Ectodermal cell (in vitro differentiated cells): ENCODE results near the gene NHSL2.

ENCODE experiments used
- H3K27ac ChIP-seq: 2 replicates; pipeline ENCODE4 v1.7.0; 2013; ENCODE audit warnings: mild to moderate bottlenecking, low read depth, low read length; ENCODE audit not compliant: insufficient read depth, poor library complexity, severe bottlenecking
- H3K27me3 ChIP-seq: 2 replicates; pipeline ENCODE4 v1.7.0; 2013; ENCODE audit warnings: mild to moderate bottlenecking, low read length; ENCODE audit not compliant: insufficient read depth, control insufficient read depth, poor library complexity, severe bottlenecking
- H3K36me3 ChIP-seq: one replicate; pipeline ENCODE4 v1.7.0; 2013; ENCODE audit warnings: low read length; ENCODE audit not compliant: control insufficient read depth, insufficient read depth
- H3K4me1 ChIP-seq: one replicate; pipeline ENCODE4 v1.7.0; 2013; ENCODE audit warnings: low read length; ENCODE audit not compliant: control insufficient read depth, insufficient read depth
- H3K4me3 ChIP-seq: 2 replicates; pipeline ENCODE4 v1.7.0; 2013; ENCODE audit warnings: low read depth, low read length, control low read depth; ENCODE audit not compliant: insufficient read depth
- H3K9me3 ChIP-seq: 2 replicates; pipeline ENCODE4 v1.7.0; 2013; ENCODE audit warnings: mild to moderate bottlenecking, low read length, moderate library complexity; ENCODE audit not compliant: control insufficient read depth
- WGBS, 2 experiments: methylation state at CpG; one replicate each; pipeline ENCODE4 v1.1.7; 2013; ENCODE audit warnings: missing lambda C conversion rate in 2 of 2; 5-methylcytosine and 5-hydroxymethylcytosine counted together

The NHSL2 gene

DNA sequence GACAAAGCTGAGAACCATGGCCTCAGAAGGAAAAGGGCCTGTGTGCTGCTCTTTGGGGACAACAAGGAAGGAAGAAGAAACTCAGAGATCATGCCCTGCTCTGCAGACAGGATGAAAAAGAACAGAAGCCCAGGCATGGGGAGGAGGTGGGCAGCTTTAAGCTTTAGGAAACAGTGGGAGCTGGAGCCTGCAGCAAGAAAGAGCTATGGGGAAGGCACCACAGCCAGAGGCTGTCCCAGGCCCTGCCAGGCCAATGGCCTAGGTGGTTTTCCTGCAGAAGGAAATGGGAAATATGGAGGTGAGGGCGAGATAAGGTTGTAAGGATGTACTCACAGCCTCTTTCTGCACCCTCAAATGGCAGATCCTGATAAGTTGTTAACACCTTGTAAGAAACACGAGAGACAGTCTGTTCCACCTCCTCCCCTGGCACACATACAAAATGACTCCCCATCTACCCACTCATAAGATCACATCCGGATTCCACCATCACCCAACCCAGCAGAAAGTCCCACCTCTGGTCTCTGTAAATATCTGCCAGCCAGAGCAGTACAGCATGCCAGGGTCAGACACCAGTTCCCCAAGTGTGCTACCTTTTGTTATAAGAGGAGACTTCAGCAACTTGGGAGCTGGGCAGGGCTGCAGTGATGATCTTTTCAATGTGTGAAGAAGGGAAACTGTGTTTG is 115.8 kb downstream of the NHSL2 start:
- Histone ChIP-seq H3K4me3 (no peak overlapping the region), H3K36me3 (no peaks in the 10 kb centered on the region), H3K4me1 (peaks cover 9% of the 10 kb centered on the region), H3K27ac (no peak overlapping the region), H3K27me3 (no peaks in the 10 kb centered on the region), H3K9me3 (no peaks in the 10 kb centered on the region)
- 90 to 96% methylated on average over 2 to 3 of the region's 3 CpGs for WGBS, 2 experiments

DNA sequence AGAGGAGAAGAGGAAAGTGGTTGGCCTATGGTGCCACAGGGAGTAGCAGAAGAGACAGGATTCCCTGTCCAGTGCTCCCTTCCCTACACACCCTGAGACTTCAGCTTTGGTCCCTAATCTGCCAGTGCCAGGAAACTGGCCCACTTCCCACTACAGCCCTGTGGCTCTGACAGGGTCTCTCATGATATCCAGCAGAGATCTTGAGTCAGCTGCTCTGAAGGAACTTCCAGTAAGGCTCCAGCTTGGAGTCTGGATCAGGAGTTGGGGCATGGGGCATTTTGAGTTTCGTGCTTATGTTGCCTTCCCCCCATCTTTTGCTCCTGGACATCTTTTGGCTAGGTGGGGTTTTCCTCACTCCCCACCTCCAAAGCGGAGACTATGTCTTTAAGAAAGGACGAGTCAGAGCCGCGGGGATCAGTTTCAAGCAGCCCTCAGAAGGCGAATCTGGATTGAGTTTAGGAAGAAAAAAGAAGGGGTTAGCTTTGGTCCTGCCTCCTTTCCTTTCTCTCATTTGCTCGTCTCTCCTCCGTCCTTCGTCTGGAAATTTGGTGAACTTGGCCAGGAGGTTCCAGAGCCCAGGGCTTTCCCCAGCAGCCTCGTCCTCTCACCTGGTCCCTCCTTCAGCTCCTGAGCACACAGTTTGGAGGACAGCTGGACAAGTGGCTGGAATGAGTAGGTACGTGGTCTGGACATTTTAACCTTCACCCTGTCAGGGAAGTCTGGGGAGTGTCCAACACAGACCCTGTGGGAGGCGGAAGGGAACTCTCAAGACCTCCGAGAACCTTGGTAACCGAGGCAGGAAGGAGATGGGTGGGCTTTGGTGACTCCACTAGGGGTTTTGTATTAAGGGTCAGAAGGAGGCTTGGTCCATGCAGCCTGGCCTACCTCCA is 116.6 kb downstream of the NHSL2 start:
- peaks cover 9% of the 10 kb centered on the region for H3K4me1 ChIP-seq
- no peak overlapping the region for H3K4me3 ChIP-seq
- WGBS, 2 experiments, result 93 to 94% methylated on average over 14 of the region's 14 CpGs
- no peak overlapping the region for H3K27ac ChIP-seq
- H3K9me3 ChIP-seq, result no peaks in the 10 kb centered on the region
- no peaks in the 10 kb centered on the region for H3K36me3 ChIP-seq
- no peaks in the 10 kb centered on the region for H3K27me3 ChIP-seq

DNA sequence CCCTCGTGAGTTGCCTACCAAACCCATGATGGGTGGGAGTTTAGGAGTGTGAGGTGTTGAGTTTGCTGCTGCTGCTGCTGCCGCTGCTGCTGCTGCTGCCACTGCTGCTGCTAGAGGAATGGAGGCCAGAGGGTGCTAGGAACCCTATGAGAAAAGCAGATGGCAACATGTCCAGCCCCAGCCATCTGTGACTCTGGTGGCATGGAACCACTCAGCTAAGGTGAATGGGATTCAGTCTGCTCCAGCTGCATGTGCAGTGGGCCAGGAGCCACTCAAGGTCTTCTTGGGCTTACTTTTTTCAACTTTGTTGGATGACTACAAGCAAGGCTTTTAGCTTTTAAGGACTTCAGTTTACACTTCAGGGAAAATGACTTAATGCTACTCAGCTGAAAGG is 117.3 kb downstream of the NHSL2 start:
- H3K36me3 ChIP-seq, result no peaks in the 10 kb centered on the region
- peaks cover 9% of the 10 kb centered on the region for H3K4me1 ChIP-seq
- no peak overlapping the region for H3K4me3 ChIP-seq
- H3K27me3 ChIP-seq, result no peaks in the 10 kb centered on the region
- H3K9me3 ChIP-seq, result no peaks in the 10 kb centered on the region
- whole genome bisulfite sequencing, 2 experiments, result 88 to 96% methylated on average over 2 of the region's 2 CpGs
- no peak overlapping the region for H3K27ac ChIP-seq

DNA sequence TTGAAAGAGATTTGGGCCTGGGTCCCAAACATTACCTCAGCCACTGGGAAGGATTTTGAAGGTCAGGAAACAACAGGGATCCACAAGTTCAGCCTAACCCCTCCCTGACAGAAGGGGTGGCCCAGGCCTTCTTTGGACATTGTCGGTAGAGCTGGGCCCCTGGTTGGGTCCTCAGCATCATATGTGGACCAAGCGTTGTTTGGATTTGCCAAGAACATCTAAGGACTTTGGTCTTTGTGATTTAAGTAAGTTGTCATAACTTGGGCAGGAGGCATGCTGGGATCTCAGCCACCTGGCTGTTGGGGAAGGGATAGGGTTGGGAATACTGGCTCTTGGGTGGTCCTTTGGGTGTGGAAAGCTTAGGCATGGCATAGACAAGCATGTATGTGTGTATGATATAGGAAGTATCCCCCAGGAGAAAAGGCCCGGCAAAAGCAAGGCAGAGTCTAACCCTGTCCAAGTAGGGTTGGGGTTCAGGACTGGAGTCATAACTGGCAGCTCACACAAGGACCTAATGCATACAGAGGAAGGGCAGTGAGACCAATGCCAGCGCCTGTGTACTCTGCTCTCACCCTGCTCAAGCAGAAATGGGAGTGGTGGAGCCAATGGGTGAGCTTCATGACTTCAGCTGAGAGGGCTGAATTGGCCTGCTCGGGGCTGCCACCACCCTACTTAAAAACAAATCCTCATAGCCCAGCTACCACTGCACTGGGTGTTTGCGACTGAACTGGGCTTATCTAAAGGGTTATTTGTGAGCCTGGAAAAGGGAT is 118.2 kb downstream of the NHSL2 start:
- Histone ChIP-seq H3K36me3 (no peaks in the 10 kb centered on the region), H3K27me3 (no peaks in the 10 kb centered on the region), H3K4me1 (peaks cover 9% of the 10 kb centered on the region), H3K4me3 (no peak overlapping the region), H3K9me3 (no peaks in the 10 kb centered on the region), H3K27ac (no peak overlapping the region)
- WGBS, 2 experiments, result 87 to 95% methylated on average over 4 to 6 of the region's 6 CpGs

DNA sequence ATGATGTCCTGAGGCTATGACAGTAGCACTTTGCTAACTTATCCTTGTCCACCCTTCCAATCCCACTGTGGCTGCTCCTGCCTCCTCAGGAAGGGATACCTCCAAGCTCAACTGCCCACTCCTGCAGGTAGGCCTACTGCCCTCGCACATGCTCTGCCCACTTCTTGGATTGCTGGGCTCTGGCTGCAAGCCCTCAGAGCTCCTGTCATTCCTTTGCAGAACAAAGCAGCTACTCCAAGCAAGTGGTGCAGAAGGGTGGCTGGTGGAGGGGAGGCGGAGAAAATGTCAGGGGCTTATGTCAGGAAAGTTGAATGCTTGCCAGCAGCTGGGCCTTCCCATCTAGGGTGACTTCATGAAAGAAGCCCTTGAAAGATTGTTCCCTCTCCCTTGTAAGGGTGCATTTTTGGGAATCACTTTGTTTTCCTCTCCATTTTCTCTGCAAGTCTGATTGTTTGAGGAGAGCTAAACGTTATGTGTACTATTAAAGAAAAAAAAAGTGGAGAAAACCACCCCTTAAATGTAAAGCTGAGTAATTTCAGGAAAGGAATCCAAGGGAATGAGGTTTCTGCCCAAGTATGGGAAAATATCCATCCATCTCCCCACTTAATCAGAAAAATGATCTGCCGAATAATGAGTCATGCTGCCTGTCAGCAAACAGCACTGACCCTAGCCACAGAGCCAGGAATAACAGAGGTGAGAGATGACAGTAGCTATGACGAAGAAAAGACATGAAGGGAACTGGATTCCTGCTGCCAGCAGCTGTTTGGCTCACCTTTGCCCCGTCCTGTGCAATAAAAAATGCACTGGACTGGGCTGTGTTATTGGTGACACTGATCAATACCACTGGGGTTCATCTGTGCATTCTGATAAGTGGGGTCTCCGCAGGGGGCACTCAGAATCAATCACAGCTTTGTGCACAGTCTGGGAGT is 119.1 kb downstream of the NHSL2 start:
- H3K36me3 ChIP-seq, result no peaks in the 10 kb centered on the region
- no peak overlapping the region for H3K27ac ChIP-seq
- WGBS, 2 experiments, result 75 to 80% methylated on average over 6 of the region's 7 CpGs
- H3K4me3 ChIP-seq, result no peak overlapping the region
- H3K9me3 ChIP-seq, result no peaks in the 10 kb centered on the region
- no peaks in the 10 kb centered on the region for H3K27me3 ChIP-seq
- H3K4me1 ChIP-seq, result peaks cover 9% of the 10 kb centered on the region

DNA sequence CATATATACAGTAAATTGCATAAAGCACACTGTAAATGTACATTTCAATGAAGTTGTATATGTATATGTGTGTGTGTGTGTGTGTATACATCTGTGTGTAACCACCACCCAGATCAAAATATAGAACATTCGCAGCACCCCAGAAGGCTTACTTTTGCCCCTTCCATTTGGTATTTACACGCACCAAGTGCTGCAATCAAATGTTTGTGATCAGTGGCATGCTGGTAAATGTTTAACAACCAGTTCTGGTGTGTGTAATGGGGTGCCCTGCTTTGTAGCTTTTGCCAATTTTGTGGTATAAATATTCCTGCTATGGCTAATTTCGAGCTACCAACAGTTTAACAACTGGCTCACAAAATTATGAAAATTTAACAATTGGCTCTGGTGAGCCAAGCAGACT is 119.8 kb downstream of the NHSL2 start:
- WGBS, 2 experiments, result 88 to 94% methylated on average over 3 of the region's 3 CpGs
- Histone ChIP-seq H3K36me3 (no peaks in the 10 kb centered on the region), H3K27ac (no peak overlapping the region), H3K9me3 (no peaks in the 10 kb centered on the region), H3K4me1 (peaks cover 9% of the 10 kb centered on the region), H3K27me3 (no peaks in the 10 kb centered on the region), H3K4me3 (no peak overlapping the region)

DNA sequence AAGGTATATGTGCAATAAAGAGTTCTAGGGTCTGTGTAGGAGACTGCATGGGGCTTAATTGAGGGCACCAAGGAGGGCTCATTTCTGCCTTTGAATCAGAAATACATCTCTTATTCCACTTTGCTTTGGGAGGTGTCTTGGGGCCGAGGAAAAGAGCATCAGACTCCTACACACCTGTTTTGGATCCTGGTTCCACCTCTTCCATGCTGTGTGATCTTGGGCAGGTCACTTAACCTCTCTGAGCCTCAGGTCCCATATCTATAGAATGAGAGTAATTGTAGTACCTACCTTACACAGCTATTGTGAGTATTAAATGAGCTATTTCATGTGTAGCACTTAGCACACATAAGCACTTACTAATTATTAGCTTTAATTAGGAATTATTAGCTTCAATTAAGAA is 120.5 kb downstream of the NHSL2 start:
- Histone ChIP-seq H3K36me3 (no peaks in the 10 kb centered on the region), H3K9me3 (no peaks in the 10 kb centered on the region), H3K4me3 (no peak overlapping the region), H3K4me1 (peaks cover 9% of the 10 kb centered on the region), H3K27ac (no peak overlapping the region), H3K27me3 (no peaks in the 10 kb centered on the region)
- WGBS, 2 experiments, result 94% methylated on average over 1 of the region's 1 CpG; no CpG with 5 or more reads in 1 of the 2 experiments

DNA sequence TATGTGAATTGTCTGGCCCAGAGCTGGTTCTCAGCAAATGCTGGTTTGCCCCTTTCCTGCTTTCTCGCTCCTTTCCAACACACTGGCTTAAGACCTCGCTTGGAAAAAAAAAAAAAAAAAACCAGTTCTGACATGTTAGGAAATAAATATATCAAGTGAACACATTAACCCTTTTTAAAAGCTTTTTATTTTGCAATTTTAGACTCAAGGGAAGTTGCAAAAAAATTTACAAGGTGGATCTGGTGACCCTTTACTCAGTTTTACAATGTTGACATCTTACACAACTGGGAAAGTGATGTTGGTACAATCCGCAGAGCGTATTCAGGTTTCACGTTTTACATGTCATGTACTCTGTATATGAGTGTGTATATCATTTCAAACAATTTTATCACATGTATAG is 121.0 kb downstream of the NHSL2 start:
- no peak overlapping the region for H3K4me3 ChIP-seq
- peaks cover 9% of the 10 kb centered on the region for H3K4me1 ChIP-seq
- no peaks in the 10 kb centered on the region for H3K36me3 ChIP-seq
- 100% methylated on average over 1 of the region's 5 CpGs; no CpG with 5 or more reads in 1 of the 2 experiments for WGBS, 2 experiments
- no peak overlapping the region for H3K27ac ChIP-seq
- no peaks in the 10 kb centered on the region for H3K27me3 ChIP-seq
- H3K9me3 ChIP-seq, result no peaks in the 10 kb centered on the region

DNA sequence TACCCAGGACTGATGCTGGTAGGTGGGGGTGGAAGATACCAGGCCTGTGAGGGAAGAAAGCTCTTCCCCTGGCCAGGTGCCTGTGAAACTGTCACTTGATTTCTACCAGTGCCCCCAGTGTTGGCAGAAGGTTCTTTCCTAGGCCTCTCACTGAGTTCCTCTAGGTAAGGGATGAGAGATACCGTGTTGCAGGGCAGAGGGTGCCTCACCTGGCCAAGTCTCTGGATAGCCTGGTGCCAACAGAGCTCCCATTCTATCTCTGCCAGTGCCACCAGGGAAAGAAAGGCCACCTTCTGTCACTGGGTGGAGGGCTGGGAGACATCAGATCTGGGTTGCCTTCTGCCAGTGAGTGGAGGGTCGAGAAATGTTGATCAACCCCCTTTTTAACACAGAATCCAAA is 127.0 kb downstream of the NHSL2 start:
- Histone ChIP-seq H3K4me3 (no peak overlapping the region), H3K4me1 (no peaks in the 10 kb centered on the region), H3K27ac (no peak overlapping the region), H3K36me3 (no peaks in the 10 kb centered on the region), H3K27me3 (no peaks in the 10 kb centered on the region), H3K9me3 (no peaks in the 10 kb centered on the region)
- 90 to 100% methylated on average over 1 to 2 of the region's 2 CpGs for WGBS, 2 experiments
